ACC112 (cell line): ENCODE measurements around the gene ROBO1.

Experiments used
- H2AFZ ChIP-seq: fragments of 200-600 bp; sonication (generic); one replicate; pipeline ENCODE4 v1.6.0; 2017; ENCODE audit warnings: antibody characterized with exemption, low read length; ENCODE audit not compliant: unreplicated experiment
- H3K27ac ChIP-seq: fragments of 200-600 bp; sonication (generic); 2 replicates; pipeline ENCODE4 v1.5.1; 2014; ENCODE audit warnings: low read depth, mild to moderate bottlenecking, antibody characterized with exemption, low read length, moderate library complexity
- H3K27me3 ChIP-seq: fragments of 200-600 bp; sonication (generic); 2 replicates; pipeline ENCODE4 v1.6.1; 2014; ENCODE audit warnings: mild to moderate bottlenecking, antibody characterized with exemption, low read length, moderate library complexity, mixed read lengths; ENCODE audit not compliant: insufficient read depth
- H3K36me3 ChIP-seq: fragments of 200-600 bp; sonication (generic); 2 replicates; pipeline ENCODE4 v1.6.1; 2016; ENCODE audit warnings: mild to moderate bottlenecking, antibody characterized with exemption, low read length, moderate library complexity, mixed read lengths; ENCODE audit not compliant: insufficient read depth
- H3K4me1 ChIP-seq: fragments of 200-600 bp; sonication (generic); one replicate; pipeline ENCODE4 v1.6.1; 2016; ENCODE audit warnings: low read length, mixed read lengths; ENCODE audit not compliant: insufficient read depth, unreplicated experiment, control insufficient read depth
- H3K4me3 ChIP-seq: fragments of 200-600 bp; sonication (generic); 2 replicates; pipeline ENCODE4 v1.5.1; 2014; ENCODE audit warnings: mild to moderate bottlenecking, low read depth, low read length
- H3K79me2 ChIP-seq: fragments of 200-600 bp; sonication (generic); one replicate; pipeline ENCODE4 v1.6.0; 2016; ENCODE audit warnings: low read length; ENCODE audit not compliant: control insufficient read depth, unreplicated experiment, insufficient read depth

The ROBO1 gene

GRCh38 chr3:79672731-79673130 is 95.1 kb downstream of the ROBO1 start:
- no peaks in the 10 kb centered on the region for H3K79me2 ChIP-seq
- no peak overlapping the region for H3K4me3 ChIP-seq
- H3K27me3 ChIP-seq = no peaks in the 10 kb centered on the region
- H2AFZ ChIP-seq = no peak overlapping the region
- no peak overlapping the region for H3K27ac ChIP-seq
- H3K4me1 ChIP-seq = no peaks in the 10 kb centered on the region
- H3K36me3 ChIP-seq = no peaks in the 10 kb centered on the region

DNA sequence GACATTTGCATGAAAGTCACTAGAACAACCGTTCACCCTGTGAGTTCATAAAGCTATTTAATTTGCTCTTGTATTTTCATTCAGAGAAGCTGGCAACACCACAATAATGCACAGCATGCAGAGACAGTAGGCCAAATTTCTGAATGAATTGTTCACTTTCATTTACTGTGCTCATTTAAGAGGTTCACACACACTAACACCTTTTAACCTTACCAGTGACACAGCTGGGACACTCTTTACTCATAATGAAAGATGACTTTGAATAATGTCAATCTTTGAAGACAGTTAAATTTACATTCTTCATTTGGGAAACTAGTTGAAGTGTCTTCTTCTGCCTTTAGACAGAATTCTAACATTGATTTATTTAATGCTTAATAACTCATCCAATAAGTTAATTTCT is 95.7 kb downstream of the ROBO1 start:
- H3K27ac ChIP-seq = no peak overlapping the region
- no peaks in the 10 kb centered on the region for H3K4me1 ChIP-seq
- no peak overlapping the region for H3K4me3 ChIP-seq
- no peak overlapping the region for H2AFZ ChIP-seq
- H3K79me2 ChIP-seq = no peaks in the 10 kb centered on the region
- H3K27me3 ChIP-seq = no peaks in the 10 kb centered on the region
- H3K36me3 ChIP-seq = no peaks in the 10 kb centered on the region

DNA sequence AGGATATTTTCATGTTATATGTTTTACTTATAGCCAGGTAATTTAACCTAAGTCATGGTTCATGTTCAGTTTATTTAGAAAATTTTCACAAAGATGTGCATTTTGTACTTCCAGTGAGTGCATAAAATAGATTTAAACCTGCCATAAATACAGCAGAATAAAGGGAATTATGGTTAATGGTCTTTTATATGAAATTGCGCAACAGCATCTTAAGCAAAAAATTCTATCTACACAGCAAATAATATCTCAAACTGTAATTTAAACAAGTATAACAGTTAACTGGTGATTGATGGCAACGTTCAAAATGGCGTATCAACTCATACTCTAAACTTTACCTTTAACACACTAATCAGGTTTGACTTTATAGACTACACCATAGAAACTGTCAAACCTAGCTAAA is 97.6 kb downstream of the ROBO1 start:
- no peaks in the 10 kb centered on the region for H3K27me3 ChIP-seq
- H3K4me3 ChIP-seq = no peak overlapping the region
- no peaks in the 10 kb centered on the region for H3K36me3 ChIP-seq
- no peaks in the 10 kb centered on the region for H3K79me2 ChIP-seq
- H3K27ac ChIP-seq = no peak overlapping the region
- H2AFZ ChIP-seq = no peak overlapping the region
- no peaks in the 10 kb centered on the region for H3K4me1 ChIP-seq

DNA sequence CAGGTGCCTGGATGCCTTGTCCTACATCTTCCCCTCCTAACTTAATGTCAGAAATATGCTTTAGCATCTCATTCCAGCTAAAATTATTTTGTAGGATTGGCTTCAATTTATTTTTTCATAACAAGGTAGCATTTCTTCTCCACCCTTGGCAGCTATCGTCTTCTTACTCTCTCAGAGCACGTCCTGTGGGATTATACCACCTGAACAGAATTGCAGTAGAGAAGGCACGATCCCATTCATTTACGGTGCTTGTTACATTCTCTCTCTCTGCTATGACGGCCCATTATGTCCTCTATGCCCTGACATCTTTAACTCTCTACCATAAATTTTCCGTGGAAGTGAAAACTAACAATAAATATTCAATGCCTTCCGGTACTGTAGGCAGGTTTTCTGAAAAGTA is 103.3 kb downstream of the ROBO1 start:
- no peak overlapping the region for H3K4me3 ChIP-seq
- no peaks in the 10 kb centered on the region for H3K27me3 ChIP-seq
- H3K4me1 ChIP-seq = peaks cover 6% of the 10 kb centered on the region
- H2AFZ ChIP-seq = no peak overlapping the region
- no peaks in the 10 kb centered on the region for H3K36me3 ChIP-seq
- H3K79me2 ChIP-seq = no peaks in the 10 kb centered on the region
- H3K27ac ChIP-seq = no peak overlapping the region

DNA sequence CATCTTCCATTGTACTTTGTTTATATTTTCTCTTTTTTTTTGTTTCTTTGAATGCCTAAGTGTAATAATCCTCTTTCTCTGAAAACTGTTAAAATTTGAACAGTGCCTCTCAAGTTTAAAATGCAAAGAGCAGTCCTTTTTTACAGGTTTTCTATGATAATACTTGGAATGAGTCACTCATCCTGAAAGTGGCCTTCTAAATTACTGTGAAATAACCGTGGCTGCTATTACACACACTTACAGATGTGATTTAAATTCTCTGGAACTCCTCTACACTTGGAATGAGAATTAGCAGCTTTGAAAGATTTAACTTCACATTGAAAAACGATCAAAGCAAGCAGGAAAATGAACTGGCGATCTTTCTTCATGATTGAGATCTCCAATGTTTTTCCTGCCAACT is 105.9 kb downstream of the ROBO1 start:
- Histone ChIP-seq H3K27me3 (no peaks in the 10 kb centered on the region), H3K79me2 (no peaks in the 10 kb centered on the region), H3K4me3 (no peak overlapping the region), H3K36me3 (no peaks in the 10 kb centered on the region), H2AFZ (no peak overlapping the region), H3K4me1 (peaks cover 6% of the 10 kb centered on the region), H3K27ac (no peak overlapping the region)

GRCh38 chr3:79657076-79657475 is 110.7 kb downstream of the ROBO1 start:
- H3K27me3 ChIP-seq = no peaks in the 10 kb centered on the region
- no peaks in the 10 kb centered on the region for H3K79me2 ChIP-seq
- H3K4me3 ChIP-seq = no peak overlapping the region
- H3K4me1 ChIP-seq = peaks cover under 1% of the 10 kb centered on the region
- H3K36me3 ChIP-seq = no peaks in the 10 kb centered on the region
- no peak overlapping the region for H3K27ac ChIP-seq
- H2AFZ ChIP-seq = no peak overlapping the region

GRCh38 chr3:79654019-79654418 is 113.8 kb downstream of the ROBO1 start:
- no peak overlapping the region for H3K4me3 ChIP-seq
- no peak overlapping the region for H3K27ac ChIP-seq
- H2AFZ ChIP-seq = no peak overlapping the region
- H3K36me3 ChIP-seq = no peaks in the 10 kb centered on the region
- no peaks in the 10 kb centered on the region for H3K27me3 ChIP-seq
- H3K4me1 ChIP-seq = peaks cover 4% of the 10 kb centered on the region
- H3K79me2 ChIP-seq = no peaks in the 10 kb centered on the region

DNA sequence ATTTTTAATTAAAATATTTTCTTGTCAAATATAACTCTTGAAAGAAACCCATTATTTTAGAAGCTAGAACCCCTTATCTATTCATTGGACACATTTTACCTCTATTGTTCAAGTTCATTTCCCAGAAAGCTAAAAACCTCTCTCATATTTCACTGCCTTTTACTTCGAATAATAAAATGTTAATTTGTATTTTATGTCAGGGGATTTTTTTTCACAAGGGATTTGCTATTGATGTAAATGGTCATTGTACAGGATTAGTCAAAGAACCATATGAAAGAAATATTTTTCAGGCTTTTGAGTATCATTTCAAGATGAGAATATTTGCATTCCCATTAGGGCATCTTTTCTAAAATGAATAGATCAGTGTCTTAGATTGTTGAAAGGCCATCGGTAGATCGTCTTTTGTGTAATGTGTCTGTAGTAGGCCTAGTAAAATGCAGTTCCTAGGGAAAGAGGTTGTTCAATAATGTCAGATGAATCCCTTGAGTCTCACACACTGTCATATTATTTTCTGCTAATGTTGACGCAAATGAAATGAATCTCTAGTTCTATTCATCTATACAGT is 114.5 kb downstream of the ROBO1 start:
- no peaks in the 10 kb centered on the region for H3K36me3 ChIP-seq
- no peak overlapping the region for H3K4me3 ChIP-seq
- no peaks in the 10 kb centered on the region for H3K79me2 ChIP-seq
- peaks cover 4% of the 10 kb centered on the region for H3K4me1 ChIP-seq
- H3K27me3 ChIP-seq = no peaks in the 10 kb centered on the region
- no peak overlapping the region for H2AFZ ChIP-seq
- H3K27ac ChIP-seq = no peak overlapping the region

- peaks cover 4% of the 10 kb centered on the region for H3K4me1 ChIP-seq
- no peak overlapping the region for H3K27ac ChIP-seq
- H3K36me3 ChIP-seq = no peaks in the 10 kb centered on the region
- H3K79me2 ChIP-seq = no peaks in the 10 kb centered on the region
- no peaks in the 10 kb centered on the region for H3K27me3 ChIP-seq
- peak overlapping the region; percentile 70 for H2AFZ ChIP-seq
- H3K4me3 ChIP-seq = peak overlapping the region; percentile 41; the same call in 1 of the 2 replicates
Observed at GRCh38 chr3:79651536-79652065, 116.2 kb downstream of the ROBO1 start.

- Histone ChIP-seq H3K4me3 (no peak overlapping the region), H3K36me3 (no peaks in the 10 kb centered on the region), H3K27ac (no peak overlapping the region), H3K27me3 (no peaks in the 10 kb centered on the region), H3K4me1 (no peaks in the 10 kb centered on the region), H3K79me2 (no peaks in the 10 kb centered on the region), H2AFZ (no peak overlapping the region)
Observed at GRCh38 chr3:79639855-79640254, 127.9 kb downstream of the ROBO1 start.

DNA sequence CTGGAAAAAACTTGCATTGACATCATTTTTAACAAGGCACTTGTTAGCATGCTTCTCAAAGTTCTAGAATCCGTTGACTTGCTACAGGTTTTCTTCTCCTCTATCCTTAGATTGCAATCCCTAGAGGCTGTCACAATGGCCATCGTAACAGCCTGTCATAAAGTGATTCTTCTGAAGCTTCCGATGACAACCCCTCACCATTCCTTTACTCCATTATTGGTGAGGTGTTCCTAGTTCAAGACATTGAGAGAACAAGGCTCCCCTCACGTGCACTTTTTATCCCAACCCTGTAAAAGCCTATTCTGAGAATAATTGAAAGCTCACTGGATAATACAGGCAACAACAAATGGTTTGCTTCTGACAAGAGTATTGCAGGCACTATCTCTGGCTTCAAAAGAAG is 131.4 kb downstream of the ROBO1 start:
- H3K4me1 ChIP-seq = no peaks in the 10 kb centered on the region
- H3K4me3 ChIP-seq = no peak overlapping the region
- H3K36me3 ChIP-seq = no peaks in the 10 kb centered on the region
- H3K27ac ChIP-seq = no peak overlapping the region
- no peaks in the 10 kb centered on the region for H3K79me2 ChIP-seq
- H3K27me3 ChIP-seq = no peaks in the 10 kb centered on the region
- H2AFZ ChIP-seq = peak overlapping the region; percentile 80
